WTC11 (cell line): Measurements from ENCODE around the gene LYST. TPM values are rescaled to one million over a fixed set of nuclear protein-coding genes. Genes with fewer than 3 reads are reported as not detected.
A peak's percentile ranks its signal among the peaks of the same experiment; 100 is the strongest.

Experiments used
- ATAC-seq: fragments of 200-7000 bp; cut with Tn5 transposase; 2 replicates; pipeline ENCODE4 v1.10.0; 2021; ENCODE audit warnings: mild to moderate bottlenecking, moderate library complexity
- CTCF ChIA-PET: fragments of 300-600 bp; sonication (Branson Sonifier 250); formaldehyde crosslinking; loops from one replicate; lab custom pipeline; 2021; ENCODE audit warnings: antibody characterized with exemption; lab: Charles Lee
- POLR2A ChIA-PET: fragments of 350-600 bp; sonication (Branson Sonifier 250); formaldehyde crosslinking; loops from one replicate; lab custom pipeline; 2021; ENCODE audit warnings: antibody characterized with exemption; lab: Charles Lee
- DNase-seq: peaks from one replicate; pipeline ENCODE4 v3.0.0; 2021; ENCODE audit warnings: low spot score
- H3K27ac Mint-ChIP-seq: 2 replicates; pipeline ENCODE4 v1.8.0; 2021; ENCODE audit warnings: mixed read lengths
- H3K27me3 Mint-ChIP-seq: 2 replicates; pipeline ENCODE4 v1.8.0; 2021; ENCODE audit warnings: low read depth, mild to moderate bottlenecking, moderate library complexity, mixed read lengths
- H3K36me3 Mint-ChIP-seq: 2 replicates; pipeline ENCODE4 v1.8.0; 2021; ENCODE audit warnings: mixed read lengths
- H3K4me1 Mint-ChIP-seq: 2 replicates; pipeline ENCODE4 v1.8.0; 2022; ENCODE audit warnings: mixed read lengths
- H3K4me3 Mint-ChIP-seq: 2 replicates; pipeline ENCODE4 v1.8.0; 2021; ENCODE audit warnings: mild to moderate bottlenecking, moderate library complexity, mixed read lengths
- H3K9me3 Mint-ChIP-seq: 2 replicates; pipeline ENCODE4 v1.8.0; 2021; ENCODE audit warnings: mixed read lengths
- CREM ChIP-seq: sonication (generic); formaldehyde crosslinking; IDR thresholded peaks from 2 replicates; pipeline ENCODE4 v1.8.1; 2022; ENCODE audit warnings: mild to moderate bottlenecking, missing genetic modification reagents, moderate library complexity
- ETV6 ChIP-seq: sonication (generic); formaldehyde crosslinking; IDR thresholded peaks from 2 replicates; pipeline ENCODE4 v1.8.1; 2022; ENCODE audit warnings: mild to moderate bottlenecking, missing genetic modification reagents
- FOXK1 ChIP-seq: sonication (generic); formaldehyde crosslinking; IDR thresholded peaks from 2 replicates; pipeline ENCODE4 v1.8.0; 2022; ENCODE audit warnings: mild to moderate bottlenecking, moderate library complexity, missing genetic modification reagents
- IRF2 ChIP-seq: sonication (generic); formaldehyde crosslinking; IDR thresholded peaks from 2 replicates; pipeline ENCODE4 v1.8.0; 2022; ENCODE audit warnings: low read depth, missing genetic modification reagents, borderline replicate concordance
- MXD4 ChIP-seq: fragments of 250-450 bp; sonication (Bioruptor Pico); IDR thresholded peaks from 2 replicates; pipeline ENCODE4 v1.8.0; 2021; ENCODE audit warnings: mild to moderate bottlenecking, moderate library complexity, borderline replicate concordance
- NR1H2 ChIP-seq: sonication (generic); formaldehyde crosslinking; IDR thresholded peaks from 2 replicates; pipeline ENCODE4 v1.9.0; 2021; ENCODE audit warnings: mild to moderate bottlenecking, moderate library complexity, missing genetic modification reagents
- NR3C1 ChIP-seq: sonication (generic); formaldehyde crosslinking; conservative IDR thresholded peaks from 2 replicates; pipeline ENCODE4 v1.8.1; 2023; ENCODE audit warnings: low read depth, mild to moderate bottlenecking, missing genetic modification reagents
- RELA ChIP-seq: sonication (generic); formaldehyde crosslinking; IDR thresholded peaks from 2 replicates; pipeline ENCODE4 v1.8.1; 2022; ENCODE audit warnings: missing genetic modification reagents, mild to moderate bottlenecking, borderline replicate concordance
- SP1 ChIP-seq: sonication (generic); formaldehyde crosslinking; conservative IDR thresholded peaks from 2 replicates; pipeline ENCODE4 v1.8.1; 2022; ENCODE audit warnings: missing genetic modification reagents
- ZNF317 ChIP-seq: sonication (generic); formaldehyde crosslinking; IDR thresholded peaks from 2 replicates; pipeline ENCODE4 v1.8.1; 2023; ENCODE audit warnings: low read depth, mild to moderate bottlenecking, moderate library complexity, missing genetic modification reagents, borderline replicate concordance
- ZNF423 ChIP-seq: fragments of 250-450 bp; sonication (Bioruptor Pico); IDR thresholded peaks from 2 replicates; pipeline ENCODE4 v2.1.2; 2022; ENCODE audit warnings: mild to moderate bottlenecking, moderate library complexity
- total RNA-seq: library from RNA; stranded (reverse); gene quantifications from 3 replicates; pipeline ENCODE4 v1.2.3, GENCODE V29; 2021
- TF ChIP-seq, protein P1 (sequence below): sonication (generic); formaldehyde crosslinking; IDR thresholded peaks from 2 replicates; pipeline ENCODE4 v1.8.0; 2022; ENCODE audit warnings: mild to moderate bottlenecking, missing genetic modification reagents
- TF ChIP-seq, protein P2 (sequence below): sonication (generic); formaldehyde crosslinking; IDR thresholded peaks from 2 replicates; pipeline ENCODE4 v1.8.1; 2023; ENCODE audit warnings: mild to moderate bottlenecking, moderate library complexity, missing genetic modification reagents
- TF ChIP-seq, protein P3 (sequence below): sonication (generic); formaldehyde crosslinking; IDR thresholded peaks from 2 replicates; pipeline ENCODE4 v1.8.0; 2023; ENCODE audit warnings: mild to moderate bottlenecking, missing genetic modification reagents
- TF ChIP-seq, protein P4 (sequence below): sonication (generic); formaldehyde crosslinking; IDR thresholded peaks from 2 replicates; pipeline ENCODE4 v1.8.1; 2022; ENCODE audit warnings: low read depth, mild to moderate bottlenecking, moderate library complexity, missing genetic modification reagents, borderline replicate concordance
- TF ChIP-seq, protein P5 (sequence below): fragments of 200-600 bp; IDR thresholded peaks from 2 replicates; pipeline ENCODE4 v1.8.0; 2022; ENCODE audit warnings: antibody characterized with exemption
- TF ChIP-seq, protein P6 (sequence below): sonication (generic); formaldehyde crosslinking; IDR thresholded peaks from 2 replicates; pipeline ENCODE4 v1.8.0; 2022; ENCODE audit warnings: missing genetic modification reagents

The LYST gene
- total RNA-seq, 1 experiment from 2014 or later = 0.59 TPM

DNA sequence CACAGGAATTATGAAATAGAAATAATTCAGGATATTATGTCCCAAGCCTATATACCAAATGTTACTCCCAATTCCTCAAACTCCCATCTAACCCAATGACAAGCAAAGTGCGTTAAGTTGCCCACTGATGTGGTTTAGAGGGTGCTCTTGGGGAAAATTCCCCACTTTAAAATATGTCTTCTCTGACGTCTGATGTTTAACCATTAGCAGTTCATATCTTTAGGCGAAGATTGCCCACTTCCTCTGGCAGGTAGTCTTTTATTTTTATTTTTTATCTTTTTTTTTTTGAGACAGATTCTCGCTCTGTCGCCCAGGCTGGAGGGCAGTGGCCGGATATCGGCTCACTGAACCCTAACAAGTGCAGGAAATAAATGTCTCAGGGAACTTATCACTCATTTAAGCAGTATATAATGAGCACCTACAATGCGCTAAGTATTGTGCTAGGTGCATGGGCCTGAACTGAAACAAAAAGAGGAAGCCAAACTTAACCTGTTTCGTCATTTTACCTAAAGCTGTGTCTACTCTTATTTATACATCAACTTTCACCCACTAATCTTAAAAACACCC, 1.3 kb upstream of the LYST start:
- TF ChIP-seq, protein P1, sequence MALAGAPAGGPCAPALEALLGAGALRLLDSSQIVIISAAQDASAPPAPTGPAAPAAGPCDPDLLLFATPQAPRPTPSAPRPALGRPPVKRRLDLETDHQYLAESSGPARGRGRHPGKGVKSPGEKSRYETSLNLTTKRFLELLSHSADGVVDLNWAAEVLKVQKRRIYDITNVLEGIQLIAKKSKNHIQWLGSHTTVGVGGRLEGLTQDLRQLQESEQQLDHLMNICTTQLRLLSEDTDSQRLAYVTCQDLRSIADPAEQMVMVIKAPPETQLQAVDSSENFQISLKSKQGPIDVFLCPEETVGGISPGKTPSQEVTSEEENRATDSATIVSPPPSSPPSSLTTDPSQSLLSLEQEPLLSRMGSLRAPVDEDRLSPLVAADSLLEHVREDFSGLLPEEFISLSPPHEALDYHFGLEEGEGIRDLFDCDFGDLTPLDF (CRISPR knock-in tag) = no peak
- Mint-ChIP-seq H3K27me3 (peaks cover 40% of the 10 kb centered on the region), H3K9me3 (no peaks in the 10 kb centered on the region), H3K4me1 (peaks cover 15% of the 10 kb centered on the region), H3K4me3 (peak overlapping the region; percentile 96), H3K27ac (no peak overlapping the region), H3K36me3 (no peaks in the 10 kb centered on the region)
- no peak for ATAC-seq
- CTCF ChIA-PET = interaction anchor here (3.3 kb wide), 1 partner anchor 104 kb away, joined by 85 read pairs; no protein-coding TSS in a partner anchor
- POLR2A ChIA-PET = no interaction called here
- DNase-seq = no peak

DNA sequence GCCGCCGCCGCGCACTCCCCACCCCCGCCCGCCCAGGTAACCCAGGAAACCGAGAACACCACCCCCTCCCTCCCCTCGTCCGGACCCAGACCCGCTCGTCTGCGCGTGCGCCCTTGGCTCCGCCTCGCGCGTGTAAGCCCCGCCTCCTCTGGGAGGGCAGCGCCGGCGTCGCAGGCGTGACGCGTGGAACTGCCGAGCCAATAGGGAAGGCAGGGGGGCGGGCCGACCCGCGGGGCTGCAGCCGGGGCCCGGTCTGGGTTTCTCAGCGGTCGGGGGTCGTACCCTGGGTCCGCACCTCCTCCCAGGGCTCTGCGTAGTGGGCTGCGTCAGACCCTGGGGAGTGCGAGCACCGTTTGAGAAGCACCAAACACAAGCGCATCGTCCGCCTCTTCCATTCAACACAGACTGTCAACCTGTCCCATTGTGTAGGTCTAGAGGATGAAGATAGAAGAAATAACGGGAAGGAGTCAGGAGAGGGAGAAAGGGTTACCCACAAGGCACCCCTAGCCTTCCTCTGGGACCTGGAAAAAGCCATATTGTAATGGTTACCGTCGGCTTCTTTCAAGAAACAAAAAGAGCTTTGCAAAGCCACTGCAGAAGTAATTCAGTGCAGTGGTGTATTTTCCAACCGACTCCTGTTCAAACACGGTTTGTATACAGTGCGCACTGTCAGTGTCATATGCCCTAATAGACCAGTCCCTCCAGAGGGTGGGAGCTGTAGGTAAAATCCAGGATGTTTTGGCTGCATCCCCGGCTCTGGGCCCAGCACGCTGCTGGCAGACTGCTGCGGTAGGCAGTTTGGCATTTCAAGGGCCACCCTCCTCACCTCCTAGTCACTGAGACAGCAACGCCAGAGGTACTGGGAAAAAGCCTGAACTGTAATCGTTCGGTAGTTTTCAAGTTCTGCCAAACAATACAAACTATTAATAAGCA, 473 bp upstream of the LYST start:
- H3K27ac Mint-ChIP-seq = peak overlapping the region; percentile 99
- DNase-seq = peak; percentile 98
- peaks cover 35% of the 10 kb centered on the region for H3K27me3 Mint-ChIP-seq
- H3K9me3 Mint-ChIP-seq = no peaks in the 10 kb centered on the region
- POLR2A ChIA-PET = interaction anchor here (1.0 to 1.4 kb wide), 2 partner anchors 25 to 105 kb away, joined by 3 to 4 read pairs; no protein-coding TSS in a partner anchor
- CTCF ChIA-PET = interaction anchor here (0.5 to 3.3 kb wide), 8 partner anchors 9 to 362 kb away, joined by 3 to 85 read pairs (median 4); no protein-coding TSS in a partner anchor
- H3K4me3 Mint-ChIP-seq = peak overlapping the region; percentile 96
- peaks cover 15% of the 10 kb centered on the region for H3K4me1 Mint-ChIP-seq
- peak; percentile 91 for ATAC-seq
- no peaks in the 10 kb centered on the region for H3K36me3 Mint-ChIP-seq
- no peak for TF ChIP-seq NR3C1 (CRISPR knock-in tag)
- TF ChIP-seq NR1H2 = no peak
- TF ChIP-seq, protein P2, sequence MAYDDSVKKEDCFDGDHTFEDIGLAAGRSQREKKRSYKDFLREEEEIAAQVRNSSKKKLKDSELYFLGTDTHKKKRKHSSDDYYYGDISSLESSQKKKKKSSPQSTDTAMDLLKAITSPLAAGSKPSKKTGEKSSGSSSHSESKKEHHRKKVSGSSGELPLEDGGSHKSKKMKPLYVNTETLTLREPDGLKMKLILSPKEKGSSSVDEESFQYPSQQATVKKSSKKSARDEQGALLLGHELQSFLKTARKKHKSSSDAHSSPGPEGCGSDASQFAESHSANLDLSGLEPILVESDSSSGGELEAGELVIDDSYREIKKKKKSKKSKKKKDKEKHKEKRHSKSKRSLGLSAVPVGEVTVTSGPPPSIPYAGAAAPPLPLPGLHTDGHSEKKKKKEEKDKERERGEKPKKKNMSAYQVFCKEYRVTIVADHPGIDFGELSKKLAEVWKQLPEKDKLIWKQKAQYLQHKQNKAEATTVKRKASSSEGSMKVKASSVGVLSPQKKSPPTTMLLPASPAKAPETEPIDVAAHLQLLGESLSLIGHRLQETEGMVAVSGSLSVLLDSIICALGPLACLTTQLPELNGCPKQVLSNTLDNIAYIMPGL = 0 out of 2 replicates have a peak, but pooled peaks have one; percentile 25
- TF ChIP-seq, protein P3, sequence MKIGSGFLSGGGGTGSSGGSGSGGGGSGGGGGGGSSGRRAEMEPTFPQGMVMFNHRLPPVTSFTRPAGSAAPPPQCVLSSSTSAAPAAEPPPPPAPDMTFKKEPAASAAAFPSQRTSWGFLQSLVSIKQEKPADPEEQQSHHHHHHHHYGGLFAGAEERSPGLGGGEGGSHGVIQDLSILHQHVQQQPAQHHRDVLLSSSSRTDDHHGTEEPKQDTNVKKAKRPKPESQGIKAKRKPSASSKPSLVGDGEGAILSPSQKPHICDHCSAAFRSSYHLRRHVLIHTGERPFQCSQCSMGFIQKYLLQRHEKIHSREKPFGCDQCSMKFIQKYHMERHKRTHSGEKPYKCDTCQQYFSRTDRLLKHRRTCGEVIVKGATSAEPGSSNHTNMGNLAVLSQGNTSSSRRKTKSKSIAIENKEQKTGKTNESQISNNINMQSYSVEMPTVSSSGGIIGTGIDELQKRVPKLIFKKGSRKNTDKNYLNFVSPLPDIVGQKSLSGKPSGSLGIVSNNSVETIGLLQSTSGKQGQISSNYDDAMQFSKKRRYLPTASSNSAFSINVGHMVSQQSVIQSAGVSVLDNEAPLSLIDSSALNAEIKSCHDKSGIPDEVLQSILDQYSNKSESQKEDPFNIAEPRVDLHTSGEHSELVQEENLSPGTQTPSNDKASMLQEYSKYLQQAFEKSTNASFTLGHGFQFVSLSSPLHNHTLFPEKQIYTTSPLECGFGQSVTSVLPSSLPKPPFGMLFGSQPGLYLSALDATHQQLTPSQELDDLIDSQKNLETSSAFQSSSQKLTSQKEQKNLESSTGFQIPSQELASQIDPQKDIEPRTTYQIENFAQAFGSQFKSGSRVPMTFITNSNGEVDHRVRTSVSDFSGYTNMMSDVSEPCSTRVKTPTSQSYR (CRISPR knock-in tag) = no peak
- peak; percentile 93 for TF ChIP-seq CREM (CRISPR knock-in tag)
- TF ChIP-seq ZNF423 (CRISPR knock-in tag) = no peak
- TF ChIP-seq, protein P4, sequence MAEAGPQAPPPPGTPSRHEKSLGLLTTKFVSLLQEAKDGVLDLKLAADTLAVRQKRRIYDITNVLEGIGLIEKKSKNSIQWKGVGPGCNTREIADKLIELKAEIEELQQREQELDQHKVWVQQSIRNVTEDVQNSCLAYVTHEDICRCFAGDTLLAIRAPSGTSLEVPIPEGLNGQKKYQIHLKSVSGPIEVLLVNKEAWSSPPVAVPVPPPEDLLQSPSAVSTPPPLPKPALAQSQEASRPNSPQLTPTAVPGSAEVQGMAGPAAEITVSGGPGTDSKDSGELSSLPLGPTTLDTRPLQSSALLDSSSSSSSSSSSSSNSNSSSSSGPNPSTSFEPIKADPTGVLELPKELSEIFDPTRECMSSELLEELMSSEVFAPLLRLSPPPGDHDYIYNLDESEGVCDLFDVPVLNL (CRISPR knock-in tag) = no peak
- TF ChIP-seq, protein P5, sequence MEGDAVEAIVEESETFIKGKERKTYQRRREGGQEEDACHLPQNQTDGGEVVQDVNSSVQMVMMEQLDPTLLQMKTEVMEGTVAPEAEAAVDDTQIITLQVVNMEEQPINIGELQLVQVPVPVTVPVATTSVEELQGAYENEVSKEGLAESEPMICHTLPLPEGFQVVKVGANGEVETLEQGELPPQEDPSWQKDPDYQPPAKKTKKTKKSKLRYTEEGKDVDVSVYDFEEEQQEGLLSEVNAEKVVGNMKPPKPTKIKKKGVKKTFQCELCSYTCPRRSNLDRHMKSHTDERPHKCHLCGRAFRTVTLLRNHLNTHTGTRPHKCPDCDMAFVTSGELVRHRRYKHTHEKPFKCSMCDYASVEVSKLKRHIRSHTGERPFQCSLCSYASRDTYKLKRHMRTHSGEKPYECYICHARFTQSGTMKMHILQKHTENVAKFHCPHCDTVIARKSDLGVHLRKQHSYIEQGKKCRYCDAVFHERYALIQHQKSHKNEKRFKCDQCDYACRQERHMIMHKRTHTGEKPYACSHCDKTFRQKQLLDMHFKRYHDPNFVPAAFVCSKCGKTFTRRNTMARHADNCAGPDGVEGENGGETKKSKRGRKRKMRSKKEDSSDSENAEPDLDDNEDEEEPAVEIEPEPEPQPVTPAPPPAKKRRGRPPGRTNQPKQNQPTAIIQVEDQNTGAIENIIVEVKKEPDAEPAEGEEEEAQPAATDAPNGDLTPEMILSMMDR = no peak
- TF ChIP-seq RELA (CRISPR knock-in tag) = no peak
- peak; percentile 22; the same call in 1 of the 2 replicates for TF ChIP-seq ETV6 (CRISPR knock-in tag)
- no peak for TF ChIP-seq ZNF317 (CRISPR knock-in tag)
- peak; percentile 97 for TF ChIP-seq SP1 (CRISPR knock-in tag)
- TF ChIP-seq, protein P6, sequence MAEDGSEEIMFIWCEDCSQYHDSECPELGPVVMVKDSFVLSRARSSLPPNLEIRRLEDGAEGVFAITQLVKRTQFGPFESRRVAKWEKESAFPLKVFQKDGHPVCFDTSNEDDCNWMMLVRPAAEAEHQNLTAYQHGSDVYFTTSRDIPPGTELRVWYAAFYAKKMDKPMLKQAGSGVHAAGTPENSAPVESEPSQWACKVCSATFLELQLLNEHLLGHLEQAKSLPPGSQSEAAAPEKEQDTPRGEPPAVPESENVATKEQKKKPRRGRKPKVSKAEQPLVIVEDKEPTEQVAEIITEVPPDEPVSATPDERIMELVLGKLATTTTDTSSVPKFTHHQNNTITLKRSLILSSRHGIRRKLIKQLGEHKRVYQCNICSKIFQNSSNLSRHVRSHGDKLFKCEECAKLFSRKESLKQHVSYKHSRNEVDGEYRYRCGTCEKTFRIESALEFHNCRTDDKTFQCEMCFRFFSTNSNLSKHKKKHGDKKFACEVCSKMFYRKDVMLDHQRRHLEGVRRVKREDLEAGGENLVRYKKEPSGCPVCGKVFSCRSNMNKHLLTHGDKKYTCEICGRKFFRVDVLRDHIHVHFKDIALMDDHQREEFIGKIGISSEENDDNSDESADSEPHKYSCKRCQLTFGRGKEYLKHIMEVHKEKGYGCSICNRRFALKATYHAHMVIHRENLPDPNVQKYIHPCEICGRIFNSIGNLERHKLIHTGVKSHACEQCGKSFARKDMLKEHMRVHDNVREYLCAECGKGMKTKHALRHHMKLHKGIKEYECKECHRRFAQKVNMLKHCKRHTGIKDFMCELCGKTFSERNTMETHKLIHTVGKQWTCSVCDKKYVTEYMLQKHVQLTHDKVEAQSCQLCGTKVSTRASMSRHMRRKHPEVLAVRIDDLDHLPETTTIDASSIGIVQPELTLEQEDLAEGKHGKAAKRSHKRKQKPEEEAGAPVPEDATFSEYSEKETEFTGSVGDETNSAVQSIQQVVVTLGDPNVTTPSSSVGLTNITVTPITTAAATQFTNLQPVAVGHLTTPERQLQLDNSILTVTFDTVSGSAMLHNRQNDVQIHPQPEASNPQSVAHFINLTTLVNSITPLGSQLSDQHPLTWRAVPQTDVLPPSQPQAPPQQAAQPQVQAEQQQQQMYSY (CRISPR knock-in tag) = 0 out of 2 replicates have a peak, but pooled peaks have one; percentile 13
- TF ChIP-seq IRF2 (CRISPR knock-in tag) = no peak
- no peak for TF ChIP-seq FOXK1 (CRISPR knock-in tag)
- TF ChIP-seq MXD4 = no peak
